NCI-H1105 treated with DMSO at 0.1 percent for 48 hours (cell line): ENCODE results near the gene DTX1.

ENCODE experiments used
- DNase-seq: peaks from one replicate; lab custom pipeline; 2025; lab: John Stamatoyannopoulos, UW

Gene DTX1

GRCh38 chr12:113071135-113072112 lies 14.9 kb downstream of the DTX1 start:
- no peak for DNase-seq

GRCh38 chr12:113072136-113072535 lies 15.6 kb downstream of the DTX1 start:
- DNase-seq, result no peak

- DNase-seq, result no peak
These were observed 17.1 kb downstream of the DTX1 start for GRCh38 chr12:113073586-113073985.

- no peak for DNase-seq
These were observed 18.7 kb downstream of the DTX1 start for GRCh38 chr12:113075137-113075683.

GRCh38 chr12:113077057-113077858 lies 20.7 kb downstream of the DTX1 start:
- no peak for DNase-seq

GRCh38 chr12:113077859-113078255 lies 21.3 kb downstream of the DTX1 start:
- no peak for DNase-seq

GRCh38 chr12:113081873-113082272 lies 25.3 kb downstream of the DTX1 start:
- DNase-seq, result no peak

GRCh38 chr12:113082486-113083148 lies 26.1 kb downstream of the DTX1 start:
- DNase-seq, result no peak

GRCh38 chr12:113083863-113084435 lies 27.4 kb downstream of the DTX1 start:
- DNase-seq, result no peak

GRCh38 chr12:113086249-113087164 lies 30.0 kb downstream of the DTX1 start:
- no peak for DNase-seq

- no peak for DNase-seq
These were observed 30.7 kb downstream of the DTX1 start for GRCh38 chr12:113087193-113087592.

- no peak for DNase-seq
These were observed 31.5 kb downstream of the DTX1 start for GRCh38 chr12:113088037-113088436.

- no peak for DNase-seq
These were observed 32.6 kb downstream of the DTX1 start for GRCh38 chr12:113088971-113089756.

- no peak for DNase-seq
These were observed 33.3 kb downstream of the DTX1 start for GRCh38 chr12:113089839-113090238.

GRCh38 chr12:113090740-113091139 lies 34.2 kb downstream of the DTX1 start:
- DNase-seq, result no peak

GRCh38 chr12:113091506-113091905 lies 35.0 kb downstream of the DTX1 start:
- peak; percentile 46 for DNase-seq

- DNase-seq, result no peak
These were observed 36.3 kb downstream of the DTX1 start for GRCh38 chr12:113092607-113093408.

GRCh38 chr12:113093409-113094101 lies 37.0 kb downstream of the DTX1 start:
- DNase-seq, result no peak
